ENCODE measurements around the gene PDE8B. TPM values are rescaled to one million over a fixed set of nuclear protein-coding genes. Genes with fewer than 3 reads are reported as not detected.

PDE8B gene
- total RNA-seq, 1 experiment from 2014 or later: 0.86 TPM

GRCh38 chr5:77368367-77368766 is 157.9 kb downstream of the PDE8B start:
- Mint-ChIP-seq H3K9me3 (ENCODE audit: unreplicated experiment) (no peaks in the 10 kb centered on the region), H3K4me3 (ENCODE audit: unreplicated experiment) (no peak overlapping the region), H3K4me1 (ENCODE audit: low read depth, unreplicated experiment) (peaks cover 7% of the 10 kb centered on the region), H3K36me3 (ENCODE audit: insufficient read depth, unreplicated experiment) (no peaks in the 10 kb centered on the region), H3K27me3 (ENCODE audit: insufficient read depth, unreplicated experiment) (no peaks in the 10 kb centered on the region), H3K27ac (ENCODE audit: unreplicated experiment) (no peak overlapping the region)
- Histone ChIP-seq H3K36me3 (ENCODE audit: control insufficient read depth, insufficient read depth, low read length) (no peaks in the 10 kb centered on the region), H3K4me1 (no peaks in the 10 kb centered on the region), H3K9me3 (no peaks in the 10 kb centered on the region), H3K4me3 (ENCODE audit: low read depth, low read length) (no peak overlapping the region), H3K27me3 (replicated peaks; ENCODE audit: control insufficient read depth, insufficient read depth, low read length) (no peaks in the 10 kb centered on the region)
- ChIA-PET POLR2A (no interaction called here), CTCF (no interaction called here)
- no TSS peak for BruUV-seq (replicated peaks)
- intact Hi-C loops (cut with micrococcal nuclease; ENCODE audit: unreplicated experiment): no loop called here
- DNase-seq: no peak
- no peak for TF ChIP-seq CTCF (IDR thresholded peaks at IDR 0.05; ENCODE audit: insufficient read depth in 1 of 2, low read depth in 1 of 2, low read length in 1 of 2, severe bottlenecking in 1 of 2, unreplicated experiment in 1 of 2)

- intact Hi-C loops (cut with micrococcal nuclease; ENCODE audit: unreplicated experiment): no loop called here
- ChIA-PET CTCF (no interaction called here), POLR2A (no interaction called here)
- no peaks in the 10 kb centered on the region for H3K27me3 ChIP-seq (replicated peaks; ENCODE audit: control insufficient read depth, insufficient read depth, low read length)
- no peaks in the 10 kb centered on the region for H3K9me3 ChIP-seq
- H3K4me1 ChIP-seq: no peaks in the 10 kb centered on the region
- TF ChIP-seq CTCF (IDR thresholded peaks at IDR 0.05; ENCODE audit: insufficient read depth in 1 of 2, low read depth in 1 of 2, low read length in 1 of 2, severe bottlenecking in 1 of 2, unreplicated experiment in 1 of 2): no peak
- no peaks in the 10 kb centered on the region for H3K36me3 Mint-ChIP-seq (ENCODE audit: insufficient read depth, unreplicated experiment)
- BruUV-seq (replicated peaks): no TSS peak
- no peaks in the 10 kb centered on the region for H3K27me3 Mint-ChIP-seq (ENCODE audit: insufficient read depth, unreplicated experiment)
- no peaks in the 10 kb centered on the region for H3K36me3 ChIP-seq (ENCODE audit: control insufficient read depth, insufficient read depth, low read length)
- no peaks in the 10 kb centered on the region for H3K9me3 Mint-ChIP-seq (ENCODE audit: unreplicated experiment)
- no peak overlapping the region for H3K4me3 Mint-ChIP-seq (ENCODE audit: unreplicated experiment)
- H3K4me1 Mint-ChIP-seq (ENCODE audit: low read depth, unreplicated experiment): peaks cover 7% of the 10 kb centered on the region
- DNase-seq: no peak
- H3K27ac Mint-ChIP-seq (ENCODE audit: unreplicated experiment): no peak overlapping the region
- H3K4me3 ChIP-seq (ENCODE audit: low read depth, low read length): no peak overlapping the region
Measured at GRCh38 chr5:77369566-77369965, 159.1 kb downstream of the PDE8B start.

- Histone ChIP-seq H3K36me3 (ENCODE audit: control insufficient read depth, insufficient read depth, low read length) (no peaks in the 10 kb centered on the region), H3K4me1 (peaks cover 14% of the 10 kb centered on the region), H3K27me3 (replicated peaks; ENCODE audit: control insufficient read depth, insufficient read depth, low read length) (no peaks in the 10 kb centered on the region), H3K4me3 (ENCODE audit: low read depth, low read length) (no peak overlapping the region), H3K9me3 (no peaks in the 10 kb centered on the region)
- Mint-ChIP-seq H3K36me3 (ENCODE audit: insufficient read depth, unreplicated experiment) (no peaks in the 10 kb centered on the region), H3K27me3 (ENCODE audit: insufficient read depth, unreplicated experiment) (no peaks in the 10 kb centered on the region), H3K27ac (ENCODE audit: unreplicated experiment) (no peak overlapping the region), H3K4me3 (ENCODE audit: unreplicated experiment) (no peak overlapping the region), H3K9me3 (ENCODE audit: unreplicated experiment) (no peaks in the 10 kb centered on the region), H3K4me1 (ENCODE audit: low read depth, unreplicated experiment) (peaks cover 13% of the 10 kb centered on the region)
- no peak for TF ChIP-seq CTCF (IDR thresholded peaks at IDR 0.05; ENCODE audit: insufficient read depth in 1 of 2, low read depth in 1 of 2, low read length in 1 of 2, severe bottlenecking in 1 of 2, unreplicated experiment in 1 of 2)
- ChIA-PET POLR2A (no interaction called here), CTCF (no interaction called here)
- DNase-seq: no peak
- intact Hi-C loops (cut with micrococcal nuclease; ENCODE audit: unreplicated experiment): no loop called here
- BruUV-seq (replicated peaks): no TSS peak
Measured at GRCh38 chr5:77374686-77375085, 164.2 kb downstream of the PDE8B start.

Data from Caco-2 (cell line).